ACC112 (cell line): ENCODE data around the gene MYO3B.
A peak's percentile ranks its signal among the peaks of the same experiment; 100 is the strongest.

Experiments
- H2AFZ ChIP-seq: fragments of 200-600 bp; sonication (generic); one replicate; pipeline ENCODE4 v1.6.0; 2017; ENCODE audit warnings: antibody characterized with exemption, low read length; ENCODE audit not compliant: unreplicated experiment
- H3K27ac ChIP-seq: fragments of 200-600 bp; sonication (generic); 2 replicates; pipeline ENCODE4 v1.5.1; 2014; ENCODE audit warnings: low read depth, mild to moderate bottlenecking, antibody characterized with exemption, low read length, moderate library complexity
- H3K27me3 ChIP-seq: fragments of 200-600 bp; sonication (generic); 2 replicates; pipeline ENCODE4 v1.6.1; 2014; ENCODE audit warnings: mild to moderate bottlenecking, antibody characterized with exemption, low read length, moderate library complexity, mixed read lengths; ENCODE audit not compliant: insufficient read depth
- H3K36me3 ChIP-seq: fragments of 200-600 bp; sonication (generic); 2 replicates; pipeline ENCODE4 v1.6.1; 2016; ENCODE audit warnings: mild to moderate bottlenecking, antibody characterized with exemption, low read length, moderate library complexity, mixed read lengths; ENCODE audit not compliant: insufficient read depth
- H3K4me1 ChIP-seq: fragments of 200-600 bp; sonication (generic); one replicate; pipeline ENCODE4 v1.6.1; 2016; ENCODE audit warnings: low read length, mixed read lengths; ENCODE audit not compliant: insufficient read depth, unreplicated experiment, control insufficient read depth
- H3K4me3 ChIP-seq: fragments of 200-600 bp; sonication (generic); 2 replicates; pipeline ENCODE4 v1.5.1; 2014; ENCODE audit warnings: mild to moderate bottlenecking, low read depth, low read length
- H3K79me2 ChIP-seq: fragments of 200-600 bp; sonication (generic); one replicate; pipeline ENCODE4 v1.6.0; 2016; ENCODE audit warnings: low read length; ENCODE audit not compliant: control insufficient read depth, unreplicated experiment, insufficient read depth

Gene MYO3B

GRCh38 chr2:170235860-170236679, 58.1 kb downstream of the MYO3B start:
- Histone ChIP-seq H3K4me1 (peaks cover 1% of the 10 kb centered on the region), H3K79me2 (no peaks in the 10 kb centered on the region), H3K27ac (no peak overlapping the region), H3K4me3 (peak overlapping the region; percentile 38), H3K27me3 (peaks cover 38% of the 10 kb centered on the region), H3K36me3 (no peaks in the 10 kb centered on the region), H2AFZ (no peak overlapping the region)

DNA sequence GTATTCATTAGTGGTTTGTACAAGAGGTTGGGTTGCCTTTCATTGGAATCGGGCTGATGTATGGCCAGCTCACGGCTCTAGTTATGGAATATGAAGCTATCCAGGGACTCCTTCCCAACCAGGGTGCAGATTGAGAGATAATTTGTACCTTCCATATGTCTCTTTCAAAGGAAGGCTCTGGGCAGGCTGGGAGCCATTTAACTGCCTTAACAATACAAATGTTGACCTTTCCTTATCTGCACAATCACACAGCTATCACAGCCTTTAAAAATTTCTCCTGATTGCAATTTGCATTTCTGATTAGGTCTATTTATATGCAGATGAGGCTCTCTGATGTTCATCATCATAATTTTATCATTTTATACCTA, 58.7 kb downstream of the MYO3B start:
- no peak overlapping the region for H2AFZ ChIP-seq
- H3K36me3 ChIP-seq = no peaks in the 10 kb centered on the region
- no peaks in the 10 kb centered on the region for H3K4me1 ChIP-seq
- H3K27me3 ChIP-seq = peaks cover 44% of the 10 kb centered on the region
- peak overlapping the region; percentile 38; the same call in 1 of the 2 replicates for H3K4me3 ChIP-seq
- no peaks in the 10 kb centered on the region for H3K79me2 ChIP-seq
- H3K27ac ChIP-seq = no peak overlapping the region

- Histone ChIP-seq H3K79me2 (no peaks in the 10 kb centered on the region), H3K36me3 (no peaks in the 10 kb centered on the region), H3K27me3 (peaks cover 54% of the 10 kb centered on the region)
These were observed 59.7 kb downstream of the MYO3B start for GRCh38 chr2:170237572-170238120.

GRCh38 chr2:170238776-170239175, 60.8 kb downstream of the MYO3B start:
- H2AFZ ChIP-seq = no peak overlapping the region
- no peaks in the 10 kb centered on the region for H3K36me3 ChIP-seq
- H3K4me1 ChIP-seq = no peaks in the 10 kb centered on the region
- H3K4me3 ChIP-seq = no peak overlapping the region
- H3K27ac ChIP-seq = no peak overlapping the region
- peaks cover 65% of the 10 kb centered on the region for H3K27me3 ChIP-seq
- no peaks in the 10 kb centered on the region for H3K79me2 ChIP-seq

More at GRCh38 chr2:170237572-170238120, 59.7 kb downstream of the MYO3B start:
- no peak overlapping the region for H3K27ac ChIP-seq
- H3K4me1 ChIP-seq = no peaks in the 10 kb centered on the region
- H3K4me3 ChIP-seq = no peak overlapping the region
- H2AFZ ChIP-seq = no peak overlapping the region

DNA sequence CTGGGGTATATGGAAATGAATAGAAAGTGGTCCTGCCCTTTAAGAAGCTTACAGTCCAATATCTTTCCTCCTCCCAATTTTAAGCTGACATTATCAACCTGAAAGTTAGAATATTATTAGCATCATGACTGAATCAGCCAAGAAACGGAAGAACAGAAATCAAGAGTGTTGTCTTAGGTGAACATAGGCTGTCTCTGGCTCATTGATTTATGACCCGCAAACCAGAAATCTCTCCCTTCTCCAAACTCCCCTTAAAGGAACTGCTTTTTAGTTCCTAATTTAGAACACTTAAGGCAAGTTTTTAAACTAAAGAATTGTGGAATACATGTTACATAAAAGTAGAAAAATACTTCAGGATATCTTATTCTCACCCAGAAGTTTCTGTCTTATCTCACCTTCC, 62.7 kb downstream of the MYO3B start:
- Histone ChIP-seq H2AFZ (no peak overlapping the region), H3K79me2 (no peaks in the 10 kb centered on the region), H3K4me3 (no peak overlapping the region), H3K36me3 (no peaks in the 10 kb centered on the region), H3K27me3 (peaks cover 82% of the 10 kb centered on the region), H3K4me1 (no peaks in the 10 kb centered on the region), H3K27ac (no peak overlapping the region)

DNA sequence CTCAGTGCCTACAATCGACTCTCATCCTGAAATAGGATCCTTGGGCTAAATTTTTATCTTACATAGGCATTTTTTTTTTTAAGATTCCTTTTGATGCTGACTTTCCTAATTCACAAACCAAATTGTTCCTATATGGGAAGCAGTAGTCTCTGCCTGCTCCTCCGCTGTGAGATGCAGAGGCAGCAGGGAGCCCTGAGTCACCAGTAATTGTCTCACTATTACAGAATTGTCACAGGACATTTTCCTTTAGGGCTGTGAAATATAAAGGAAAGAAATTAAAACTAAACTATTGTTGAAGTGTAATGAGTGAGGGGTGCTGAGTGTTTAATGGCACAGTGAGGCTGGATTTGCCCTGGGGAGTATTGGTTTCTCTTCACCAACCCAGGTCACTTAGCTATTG, 63.8 kb downstream of the MYO3B start:
- no peaks in the 10 kb centered on the region for H3K36me3 ChIP-seq

DNA sequence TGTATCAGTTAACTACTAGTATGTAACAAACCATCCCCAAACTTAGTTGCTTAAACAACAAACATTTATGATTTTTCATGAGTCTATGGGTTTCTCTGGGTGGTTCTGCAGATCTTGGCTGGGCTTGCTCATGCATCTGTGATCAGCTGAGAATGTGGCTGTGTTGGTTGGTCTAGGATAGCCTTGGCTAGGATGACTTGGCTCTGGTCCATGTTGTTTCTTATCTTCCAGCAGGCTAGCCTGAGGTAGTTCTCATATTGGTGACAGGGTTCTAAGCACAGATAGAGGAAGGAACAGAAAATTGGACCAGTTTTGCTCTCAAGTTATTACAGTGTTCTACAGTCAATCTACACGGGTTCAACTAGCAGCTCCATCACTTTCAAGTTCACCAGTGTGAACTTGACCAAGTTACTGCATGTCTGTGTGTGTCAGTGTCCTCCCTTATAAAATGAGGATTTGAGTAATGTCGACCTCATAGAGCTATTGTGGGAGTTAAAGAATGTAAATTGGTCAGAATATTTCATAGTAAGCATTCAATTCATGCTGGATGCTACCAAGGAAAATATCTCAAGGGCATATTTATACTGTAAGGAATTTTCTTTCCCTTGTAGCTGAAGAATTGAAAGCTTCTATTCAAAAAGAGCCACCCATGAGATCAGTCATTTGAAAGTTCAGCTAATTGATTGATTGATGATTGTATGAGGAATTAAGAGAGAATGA, 65.3 kb downstream of the MYO3B start:
- no peaks in the 10 kb centered on the region for H3K79me2 ChIP-seq
- no peaks in the 10 kb centered on the region for H3K36me3 ChIP-seq
- no peak overlapping the region for H2AFZ ChIP-seq
- no peak overlapping the region for H3K27ac ChIP-seq
- no peaks in the 10 kb centered on the region for H3K4me1 ChIP-seq
- no peak overlapping the region for H3K4me3 ChIP-seq
- peaks cover 95% of the 10 kb centered on the region for H3K27me3 ChIP-seq

More for the DNA sequence above, 63.8 kb downstream of the MYO3B start:
- Histone ChIP-seq H3K79me2 (no peaks in the 10 kb centered on the region), H3K27ac (no peak overlapping the region), H3K4me1 (no peaks in the 10 kb centered on the region), H2AFZ (no peak overlapping the region), H3K27me3 (peaks cover 90% of the 10 kb centered on the region), H3K4me3 (no peak overlapping the region)

- Histone ChIP-seq H3K4me3 (no peak overlapping the region), H2AFZ (no peak overlapping the region), H3K36me3 (no peaks in the 10 kb centered on the region), H3K79me2 (no peaks in the 10 kb centered on the region), H3K27ac (no peak overlapping the region), H3K27me3 (peaks cover 95% of the 10 kb centered on the region), H3K4me1 (no peaks in the 10 kb centered on the region)
These were observed 66.0 kb downstream of the MYO3B start for GRCh38 chr2:170243898-170244297.

- Histone ChIP-seq H2AFZ (no peak overlapping the region), H3K4me3 (no peak overlapping the region), H3K4me1 (no peaks in the 10 kb centered on the region), H3K36me3 (no peaks in the 10 kb centered on the region), H3K79me2 (no peaks in the 10 kb centered on the region), H3K27me3 (peaks cover 95% of the 10 kb centered on the region), H3K27ac (no peak overlapping the region)
These were observed 66.6 kb downstream of the MYO3B start for GRCh38 chr2:170244555-170244954.

GRCh38 chr2:170245312-170245711, 67.4 kb downstream of the MYO3B start:
- H3K27me3 ChIP-seq = peaks cover 95% of the 10 kb centered on the region
- no peak overlapping the region for H3K27ac ChIP-seq
- H3K36me3 ChIP-seq = no peaks in the 10 kb centered on the region
- H2AFZ ChIP-seq = no peak overlapping the region
- H3K79me2 ChIP-seq = no peaks in the 10 kb centered on the region
- no peaks in the 10 kb centered on the region for H3K4me1 ChIP-seq
- no peak overlapping the region for H3K4me3 ChIP-seq
